Sigmoid colon (tissue), 4 donors: ENCODE measurements around the gene CCDC83.

ENCODE experiments used
- CTCF ChIP-seq, 4 experiments: fragments of 450-650 bp in 3 of 4; fragments of 200-600 bp in 1 of 4; IDR thresholded peaks; one replicate each; pipeline ENCODE4 v1.5.1; 2016 to 2019; ENCODE audit warnings: antibody characterized with exemption in 4 of 4, mild to moderate bottlenecking in 3 of 4, moderate library complexity in 2 of 4
- EP300 ChIP-seq, 4 donors: sonication (generic); formaldehyde crosslinking; IDR thresholded peaks; one replicate each; pipeline ENCODE4 v1.6.1; 2017; ENCODE audit warnings: antibody characterized with exemption in 4 of 4
- POLR2A ChIP-seq, 2 donors: fragments of 450-650 bp; IDR thresholded peaks; one replicate each; pipeline ENCODE4 v1.6.1; 2016; ENCODE audit warnings: antibody characterized with exemption in 2 of 2, mild to moderate bottlenecking in 2 of 2, moderate library complexity in 2 of 2
- POLR2AphosphoS5 ChIP-seq, 4 donors: sonication (generic); formaldehyde crosslinking; IDR thresholded peaks; one replicate each; pipeline ENCODE4 v1.6.1; 2017; ENCODE audit warnings: antibody characterized with exemption in 4 of 4

GRCh38 chr11:85869781-85870180 lies 14.6 kb downstream of the CCDC83 start:
- no peak for TF ChIP-seq CTCF (IDR thresholded peaks at IDR 0.05)
- no peak for TF ChIP-seq POLR2A (IDR thresholded peaks at IDR 0.05)
- TF ChIP-seq POLR2AphosphoS5 (IDR thresholded peaks at IDR 0.05), result no peak
- TF ChIP-seq EP300 (IDR thresholded peaks at IDR 0.05), result no peak
